ENCODE measurements around the gene SRSF3. TPM values are rescaled to one million over a fixed set of nuclear protein-coding genes. Genes with fewer than 3 reads are reported as not detected.

Gene SRSF3
- total RNA-seq, 1 donor from 2014 or later: 218 TPM

- DNase-seq (ENCODE audit: low spot score) (peak; percentile 57), ATAC-seq (peak; percentile 40)
- intact Hi-C loops (cut with DNase I): no loop called here
Observed at GRCh38 chr6:36615018-36615761, 21.0 kb downstream of the SRSF3 start.

GRCh38 chr6:36616893-36617521 lies 22.8 kb downstream of the SRSF3 start:
- DNase-seq (ENCODE audit: low spot score) (peak; percentile 57), ATAC-seq (peak; percentile 38)
- intact Hi-C loops (cut with DNase I): no loop called here

- DNase-seq (ENCODE audit: low spot score) (peak; percentile 35), ATAC-seq (no peak)
- intact Hi-C loops (cut with DNase I): no loop called here
Observed at GRCh38 chr6:36618366-36619355, 24.5 kb downstream of the SRSF3 start.

- DNase-seq (ENCODE audit: low spot score): peak; percentile 18
- intact Hi-C loops (cut with DNase I): loop anchor here (5.0 kb wide), 1 partner anchor 61 kb away; no protein-coding TSS in a partner anchor
Observed at GRCh38 chr6:36621371-36621855, 27.3 kb downstream of the SRSF3 start.

GRCh38 chr6:36622901-36623546 lies 28.9 kb downstream of the SRSF3 start:
- DNase-seq (ENCODE audit: low spot score) (peak; percentile 47), ATAC-seq (no peak)
- intact Hi-C loops (cut with DNase I): loop anchor here (5.0 kb wide), 1 partner anchor 59 kb away; no protein-coding TSS in a partner anchor

More at GRCh38 chr6:36621371-36621855, 27.3 kb downstream of the SRSF3 start:
- ATAC-seq: no peak

- ATAC-seq (peak; percentile 78), DNase-seq (ENCODE audit: low spot score) (peak; percentile 94)
- intact Hi-C loops (cut with DNase I): loop anchor here (5.0 kb wide), 1 partner anchor 58 kb away; no protein-coding TSS in a partner anchor
Observed at GRCh38 chr6:36623547-36624459, 29.6 kb downstream of the SRSF3 start.

GRCh38 chr6:36624461-36625157 lies 30.4 kb downstream of the SRSF3 start:
- ATAC-seq (no peak), DNase-seq (ENCODE audit: low spot score) (peak; percentile 52)
- intact Hi-C loops (cut with DNase I): loop anchor here (5.0 kb wide), 1 partner anchor 58 kb away; no protein-coding TSS in a partner anchor

GRCh38 chr6:36625158-36625919 lies 31.2 kb downstream of the SRSF3 start:
- DNase-seq (ENCODE audit: low spot score) (no peak), ATAC-seq (peak; percentile 18)
- intact Hi-C loops (cut with DNase I): no loop called here

GRCh38 chr6:36626636-36627035 lies 32.5 kb downstream of the SRSF3 start:
- ATAC-seq (no peak), DNase-seq (ENCODE audit: low spot score) (peak; percentile 46)
- intact Hi-C loops (cut with DNase I): no loop called here

GRCh38 chr6:36627141-36627540 lies 33.0 kb downstream of the SRSF3 start:
- DNase-seq (ENCODE audit: low spot score) (peak; percentile 30), ATAC-seq (no peak)
- intact Hi-C loops (cut with DNase I): no loop called here

GRCh38 chr6:36627801-36628246 lies 33.7 kb downstream of the SRSF3 start:
- intact Hi-C loops (cut with DNase I): no loop called here
- DNase-seq (ENCODE audit: low spot score) (peak; percentile 53), ATAC-seq (peak; percentile 52)

GRCh38 chr6:36629784-36630183 lies 35.6 kb downstream of the SRSF3 start:
- DNase-seq (ENCODE audit: low spot score): no peak
- intact Hi-C loops (cut with DNase I): no loop called here
- no peak for ATAC-seq

- ATAC-seq: no peak
- DNase-seq (ENCODE audit: low spot score): no peak
- intact Hi-C loops (cut with DNase I): no loop called here
Observed at GRCh38 chr6:36631326-36632011, 37.3 kb downstream of the SRSF3 start.

GRCh38 chr6:36633370-36633769 lies 39.2 kb downstream of the SRSF3 start:
- ATAC-seq (no peak), DNase-seq (ENCODE audit: low spot score) (no peak)
- intact Hi-C loops (cut with DNase I): no loop called here

GRCh38 chr6:36633915-36634314 lies 39.8 kb downstream of the SRSF3 start:
- intact Hi-C loops (cut with DNase I): no loop called here
- ATAC-seq (peak; percentile 82), DNase-seq (ENCODE audit: low spot score) (peak; percentile 85)
